HL-60 (cell line): ENCODE results near the gene DENND6A.
"Not testable (repeated sequence)": the region's sequence is repeated elsewhere in the genome, so short reads cannot be mapped to it uniquely, and the experiment has no call there.

Experiments used
- POLR2AphosphoS5 ChIP-seq: IDR thresholded peaks from 2 replicates; pipeline ENCODE4 v1.6.1; 2012; ENCODE audit warnings: low read depth
- TF ChIP-seq, protein P1 (sequence below): IDR thresholded peaks from one replicate; pipeline ENCODE4 v1.5.1; 2011; ENCODE audit warnings: low read length, control low read depth, inconsistent platforms; ENCODE audit not compliant: insufficient read depth

DNA sequence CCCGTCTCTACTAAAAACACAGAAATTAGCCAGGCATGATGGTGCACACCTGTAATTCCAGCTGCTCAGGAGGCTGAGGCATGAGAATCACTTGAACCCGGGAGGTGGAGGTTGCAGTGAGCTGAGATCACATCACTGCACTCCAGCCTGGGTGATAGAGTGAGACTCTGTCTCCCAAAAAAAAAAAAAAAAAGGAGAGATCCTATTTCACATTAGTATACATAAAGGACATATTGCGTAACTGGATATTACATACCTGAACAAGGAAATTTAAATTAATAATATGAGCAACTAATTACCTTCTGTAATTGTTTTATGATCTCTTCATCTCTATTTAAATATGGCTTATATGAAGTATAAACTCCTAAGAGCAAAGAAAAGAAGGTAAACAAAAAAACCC, 58.6 kb downstream of the DENND6A start:
- TF ChIP-seq, protein P1, sequence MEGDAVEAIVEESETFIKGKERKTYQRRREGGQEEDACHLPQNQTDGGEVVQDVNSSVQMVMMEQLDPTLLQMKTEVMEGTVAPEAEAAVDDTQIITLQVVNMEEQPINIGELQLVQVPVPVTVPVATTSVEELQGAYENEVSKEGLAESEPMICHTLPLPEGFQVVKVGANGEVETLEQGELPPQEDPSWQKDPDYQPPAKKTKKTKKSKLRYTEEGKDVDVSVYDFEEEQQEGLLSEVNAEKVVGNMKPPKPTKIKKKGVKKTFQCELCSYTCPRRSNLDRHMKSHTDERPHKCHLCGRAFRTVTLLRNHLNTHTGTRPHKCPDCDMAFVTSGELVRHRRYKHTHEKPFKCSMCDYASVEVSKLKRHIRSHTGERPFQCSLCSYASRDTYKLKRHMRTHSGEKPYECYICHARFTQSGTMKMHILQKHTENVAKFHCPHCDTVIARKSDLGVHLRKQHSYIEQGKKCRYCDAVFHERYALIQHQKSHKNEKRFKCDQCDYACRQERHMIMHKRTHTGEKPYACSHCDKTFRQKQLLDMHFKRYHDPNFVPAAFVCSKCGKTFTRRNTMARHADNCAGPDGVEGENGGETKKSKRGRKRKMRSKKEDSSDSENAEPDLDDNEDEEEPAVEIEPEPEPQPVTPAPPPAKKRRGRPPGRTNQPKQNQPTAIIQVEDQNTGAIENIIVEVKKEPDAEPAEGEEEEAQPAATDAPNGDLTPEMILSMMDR: not testable (repeated sequence)
- not testable (repeated sequence) for TF ChIP-seq POLR2AphosphoS5
